Tibial artery (tissue), 4 donors: ENCODE results near the gene ANKRD11.
"Not testable (repeated sequence)": the region's sequence is repeated elsewhere in the genome, so short reads cannot be mapped to it uniquely, and the experiment has no call there.

Experiments
- DNase-seq, 2 donors: peaks; one replicate each; pipeline ENCODE4 v3.0.0-alpha.2; 2019
- H3K27ac ChIP-seq, 2 donors: fragments of 200-600 bp; sonication (generic) in 1 of 2; 1 replicate in 1 of 2; 2 replicates in 1 of 2; pipeline ENCODE4 v1.5.1; 2018 to 2019; ENCODE audit warnings: mild to moderate bottlenecking in 1 of 2
- H3K27me3 ChIP-seq, 2 donors: fragments of 200-600 bp; sonication (generic) in 1 of 2; one replicate each; pipeline versions ENCODE4 v1.5.1 to v1.6.0; 2016 to 2019
- H3K36me3 ChIP-seq, 3 donors: fragments of 200-600 bp; sonication (generic) in 2 of 3; one replicate each; pipeline ENCODE4 v1.5.1; 2016 to 2019; ENCODE audit warnings: mild to moderate bottlenecking in 2 of 3
- H3K4me1 ChIP-seq, 4 donors: fragments of 200-600 bp; sonication (generic) in 2 of 4; 1 replicate in 3 of 4; 2 replicates in 1 of 4; pipeline ENCODE4 v1.5.1; 2016 to 2019
- H3K4me3 ChIP-seq, 2 donors: fragments of 200-600 bp; sonication (generic) in 1 of 2; 1 replicate in 1 of 2; 2 replicates in 1 of 2; pipeline ENCODE4 v1.5.1; 2018 to 2019; ENCODE audit warnings: mild to moderate bottlenecking in 2 of 2
- H3K9me3 ChIP-seq, 3 donors: fragments of 200-600 bp; sonication (generic) in 1 of 3; one replicate each; pipeline ENCODE4 v1.5.1; 2016 to 2019
- CTCF ChIP-seq, 2 experiments: fragments of 200-600 bp in 1 of 2; fragments of 450-650 bp in 1 of 2; IDR thresholded peaks; one replicate each; pipeline ENCODE4 v1.5.1; 2017 to 2019; ENCODE audit warnings: antibody characterized with exemption in 2 of 2, mild to moderate bottlenecking in 1 of 2, moderate library complexity in 1 of 2
- intact Hi-C: fragments of 100-400 bp; cut with DNase I; formaldehyde crosslinking; loops from one replicate; pipeline ENCODE4 v1.15.0; 2023; ENCODE audit warnings: low total_unique reads

ANKRD11 gene

DNA sequence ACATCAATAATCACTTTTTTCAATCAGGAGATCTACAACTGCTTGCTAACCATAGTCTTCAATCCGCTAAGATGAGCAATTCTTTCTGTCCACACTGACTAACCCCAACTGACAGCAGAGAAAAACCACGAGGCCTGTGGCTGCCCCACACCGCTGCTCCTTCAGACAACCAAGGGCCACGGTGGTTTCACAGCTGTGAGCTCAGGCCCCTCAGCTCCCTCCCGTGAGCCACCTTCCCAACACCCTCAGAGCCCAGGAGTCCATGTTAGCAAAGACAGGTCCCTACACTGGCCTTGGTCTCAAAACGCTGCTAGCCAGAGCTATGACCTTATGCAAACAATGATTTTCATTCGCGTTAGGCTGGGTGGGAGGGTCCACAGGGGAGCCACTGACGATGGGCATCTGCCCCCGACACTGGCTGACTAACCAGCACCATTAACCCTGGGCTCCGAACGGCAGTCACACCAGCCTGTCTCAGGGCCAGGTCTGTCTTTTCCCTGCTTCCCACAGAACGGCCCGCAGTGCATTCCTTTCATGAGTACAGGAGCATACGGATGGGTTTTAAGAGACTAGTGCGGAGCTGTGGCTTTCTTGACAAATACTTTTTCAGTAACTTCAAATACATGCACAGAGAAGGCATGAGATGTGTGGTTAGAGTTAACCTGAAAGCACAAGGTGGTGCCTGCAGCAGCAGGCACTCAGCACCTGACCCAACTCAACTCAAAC, 67.3 kb downstream of the ANKRD11 start:
- DNase-seq: no peak
- peak overlapping the region; percentile 51 to 67 for H3K27ac ChIP-seq
- H3K36me3 ChIP-seq: no peaks in the 10 kb centered on the region
- H3K27me3 ChIP-seq: no peaks in the 10 kb centered on the region
- no peaks in the 10 kb centered on the region for H3K9me3 ChIP-seq
- peaks cover 0 to 50% (median 29%) of the 10 kb centered on the region in 4 donors for H3K4me1 ChIP-seq
- H3K4me3 ChIP-seq: peak overlapping the region in 1 of 2 donors; percentile 1
- intact Hi-C loops: no loop called here
- TF ChIP-seq CTCF (IDR thresholded peaks at IDR 0.05): no peak

GRCh38 chr16:89422527-89422904, 67.8 kb downstream of the ANKRD11 start:
- Histone ChIP-seq H3K4me1 (peaks cover 0 to 56% (median 32%) of the 10 kb centered on the region in 4 donors), H3K36me3 (no peaks in the 10 kb centered on the region), H3K9me3 (no peaks in the 10 kb centered on the region), H3K27ac (peak overlapping the region; percentile 51 to 67), H3K27me3 (no peaks in the 10 kb centered on the region), H3K4me3 (no peak overlapping the region)
- peak; percentile 46 to 80 for DNase-seq
- intact Hi-C loops: no loop called here
- TF ChIP-seq CTCF (IDR thresholded peaks at IDR 0.05): no peak

- intact Hi-C loops, H3K27me3 ChIP-seq, H3K36me3 ChIP-seq, H3K4me3 ChIP-seq, H3K27ac ChIP-seq, DNase-seq, H3K9me3 ChIP-seq: not testable (repeated sequence)
- H3K4me1 ChIP-seq: peaks cover 0 to 68% (median 41%) of the 10 kb centered on the region in 4 donors
Measured at GRCh38 chr16:89421300-89421699, 69.1 kb downstream of the ANKRD11 start.

DNA sequence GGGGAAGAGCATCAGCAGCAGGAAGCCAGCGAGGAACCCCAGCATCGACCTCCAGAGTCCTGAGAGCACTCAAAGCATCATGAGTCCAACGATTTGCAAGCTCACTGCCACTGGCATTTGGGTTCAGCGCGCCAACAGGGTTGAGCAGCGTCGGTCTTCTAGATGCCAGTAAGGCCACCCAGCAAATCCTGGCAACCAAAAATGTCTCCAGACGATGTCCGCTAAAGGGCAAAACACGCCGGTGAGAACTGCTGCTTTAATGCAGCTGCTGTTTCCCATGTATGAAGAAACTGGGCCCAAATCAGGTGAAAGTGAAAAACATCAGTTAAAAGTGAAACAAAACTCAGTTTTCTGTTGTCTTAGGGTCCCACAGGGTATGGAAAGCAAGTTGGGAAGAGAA, 70.2 kb downstream of the ANKRD11 start:
- no peak for DNase-seq
- peaks cover 0 to 73% (median 39%) of the 10 kb centered on the region in 4 donors for H3K4me1 ChIP-seq
- no peak overlapping the region for H3K27ac ChIP-seq
- H3K9me3 ChIP-seq: no peaks in the 10 kb centered on the region
- no peaks in the 10 kb centered on the region for H3K27me3 ChIP-seq
- H3K36me3 ChIP-seq: no peaks in the 10 kb centered on the region
- H3K4me3 ChIP-seq: no peak overlapping the region
- TF ChIP-seq CTCF (IDR thresholded peaks at IDR 0.05): no peak
- intact Hi-C loops: no loop called here

DNA sequence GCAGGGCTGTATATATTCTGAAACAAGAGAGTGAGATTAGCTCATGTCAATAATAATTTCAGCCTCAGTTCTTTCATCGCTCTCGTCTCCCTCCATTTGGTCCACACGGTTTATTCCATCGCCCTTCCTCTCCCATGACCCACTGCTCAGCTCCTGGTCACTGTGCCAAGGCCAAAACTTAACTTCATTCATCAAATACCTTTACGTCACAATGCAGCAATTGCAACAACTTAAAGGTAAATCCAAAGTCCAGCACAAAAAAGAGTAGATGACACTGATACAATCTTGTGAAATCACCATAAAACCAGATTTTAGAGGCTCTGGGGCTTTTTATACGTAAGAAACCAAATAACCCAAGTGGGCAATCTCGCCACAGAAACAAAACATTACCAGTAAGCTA, 72.0 kb downstream of the ANKRD11 start:
- DNase-seq: no peak
- H3K36me3 ChIP-seq: no peaks in the 10 kb centered on the region
- no peak for TF ChIP-seq CTCF (IDR thresholded peaks at IDR 0.05)

DNA sequence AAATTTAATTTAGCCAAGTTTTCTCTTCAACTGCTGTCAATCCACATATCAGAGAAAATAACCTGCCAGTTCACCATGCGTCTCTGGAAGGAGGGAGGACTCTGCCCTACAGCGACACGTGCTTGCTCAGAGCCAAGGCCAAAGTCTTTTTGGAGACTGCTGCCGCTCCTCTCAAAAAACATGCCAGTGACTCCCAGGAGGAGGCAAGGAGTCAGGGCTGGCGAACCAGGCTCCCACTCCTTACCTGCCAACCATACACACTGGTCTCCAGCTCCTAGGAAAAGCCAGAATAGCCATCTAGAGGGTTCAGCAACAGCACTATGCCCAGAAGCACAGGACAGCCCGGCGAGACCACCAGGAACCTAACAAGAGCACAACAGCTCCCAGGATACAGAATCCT, 73.0 kb downstream of the ANKRD11 start:
- Histone ChIP-seq H3K36me3 (no peaks in the 10 kb centered on the region), H3K4me1 (peaks cover 0 to 83% (median 44%) of the 10 kb centered on the region in 4 donors), H3K9me3 (no peaks in the 10 kb centered on the region), H3K27me3 (no peaks in the 10 kb centered on the region), H3K4me3 (no peak overlapping the region), H3K27ac (no peak overlapping the region)
- TF ChIP-seq CTCF (IDR thresholded peaks at IDR 0.05): no peak
- DNase-seq: no peak
- intact Hi-C loops: no loop called here

More for the DNA sequence above, 72.0 kb downstream of the ANKRD11 start:
- Histone ChIP-seq H3K27me3 (no peaks in the 10 kb centered on the region), H3K9me3 (no peaks in the 10 kb centered on the region), H3K27ac (no peak overlapping the region), H3K4me1 (peaks cover 0 to 83% (median 43%) of the 10 kb centered on the region in 4 donors), H3K4me3 (no peak overlapping the region)
- intact Hi-C loops: no loop called here
